HG02970 (cell line): ENCODE data around the gene KCNQ1.

Experiments used
- ATAC-seq: cut with Tn5 transposase; IDR thresholded peaks from one replicate; pipeline ENCODE4 v1.9.1; 2021; ENCODE audit warnings: mild to moderate bottlenecking, moderate library complexity, moderate number of reproducible peaks; ENCODE audit not compliant: unreplicated experiment, low FRiP score

KCNQ1 gene

DNA sequence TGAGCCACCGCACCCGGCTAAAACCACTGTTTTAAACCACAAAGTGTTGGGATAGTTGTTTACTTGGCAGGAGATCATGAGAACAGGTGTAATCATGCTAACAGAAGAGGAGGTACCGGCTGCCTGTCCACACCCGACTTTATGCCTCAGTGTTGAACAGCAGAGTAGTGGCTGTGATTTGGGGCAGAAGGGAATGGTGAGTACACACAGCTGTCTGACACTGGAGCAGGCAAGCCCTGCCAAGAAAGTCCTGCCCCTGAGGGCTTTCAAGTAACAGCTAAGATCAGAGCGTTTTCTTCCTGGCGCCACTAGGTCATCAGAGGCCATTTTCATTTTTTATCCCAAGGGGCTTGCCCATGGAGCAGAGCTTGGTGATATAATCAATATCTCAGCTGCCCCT, 432.7 kb downstream of the KCNQ1 start:
- no peak for ATAC-seq

DNA sequence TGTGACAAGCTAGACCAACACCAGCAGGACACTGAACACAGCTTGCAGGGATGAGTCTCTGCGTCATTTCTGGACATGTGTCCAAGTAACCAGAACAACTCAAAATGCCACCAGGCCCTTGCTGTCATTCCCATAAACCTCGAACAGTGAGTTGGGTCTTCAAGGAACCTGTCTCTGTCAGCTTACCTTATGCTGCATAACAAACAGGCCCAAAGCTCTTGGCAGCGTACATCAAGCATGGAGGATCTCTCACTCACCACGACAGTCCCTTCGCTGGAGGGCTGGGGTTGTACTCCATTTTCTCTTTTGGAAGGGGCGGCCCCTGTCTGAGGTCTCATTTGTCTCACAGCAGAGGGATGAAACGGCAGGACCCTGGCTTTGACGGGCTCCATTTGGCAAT, 434.0 kb downstream of the KCNQ1 start:
- ATAC-seq, result no peak

DNA sequence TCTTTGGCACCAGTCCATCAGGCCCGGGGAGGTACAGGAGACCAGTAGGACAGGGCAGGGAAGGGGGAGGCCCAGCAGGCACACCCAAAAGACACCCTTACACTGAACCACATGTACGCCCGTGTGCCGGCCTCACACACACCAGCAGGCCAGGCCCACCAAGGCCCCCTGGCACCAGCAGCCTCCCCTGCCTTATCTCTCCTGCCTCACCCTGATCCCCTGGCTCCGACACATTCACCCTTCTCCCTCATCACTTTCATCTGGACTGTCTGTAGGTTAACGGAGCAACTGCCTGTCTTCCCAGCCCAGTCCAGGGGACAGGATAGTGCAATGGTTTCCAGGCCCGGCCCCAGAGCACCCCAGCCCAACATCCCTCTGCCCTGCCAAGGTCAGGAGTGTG, 435.8 kb downstream of the KCNQ1 start:
- no peak for ATAC-seq

- no peak for ATAC-seq
Observed at GRCh38 chr11:2881076-2881980, 436.5 kb downstream of the KCNQ1 start.

DNA sequence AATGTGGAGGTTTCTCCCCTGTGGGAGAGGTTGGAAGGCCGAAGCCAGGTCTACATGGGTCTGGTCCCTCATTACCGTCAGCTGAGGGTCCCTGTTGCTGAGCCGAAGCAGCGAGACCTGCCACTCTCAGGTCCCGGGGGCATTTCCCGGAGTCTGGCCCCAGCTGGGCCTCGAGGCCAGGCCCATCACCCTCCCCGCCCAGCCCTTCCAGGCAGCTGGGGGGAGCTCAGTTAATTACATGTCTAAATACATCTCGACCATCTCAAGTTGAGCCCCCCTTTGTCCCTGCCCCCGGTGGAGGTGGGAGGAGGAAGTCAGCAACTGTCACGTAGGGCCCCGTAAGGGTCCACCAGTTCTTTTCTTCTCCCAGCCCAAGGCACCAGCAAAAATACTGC, 437.2 kb downstream of the KCNQ1 start:
- no peak for ATAC-seq

DNA sequence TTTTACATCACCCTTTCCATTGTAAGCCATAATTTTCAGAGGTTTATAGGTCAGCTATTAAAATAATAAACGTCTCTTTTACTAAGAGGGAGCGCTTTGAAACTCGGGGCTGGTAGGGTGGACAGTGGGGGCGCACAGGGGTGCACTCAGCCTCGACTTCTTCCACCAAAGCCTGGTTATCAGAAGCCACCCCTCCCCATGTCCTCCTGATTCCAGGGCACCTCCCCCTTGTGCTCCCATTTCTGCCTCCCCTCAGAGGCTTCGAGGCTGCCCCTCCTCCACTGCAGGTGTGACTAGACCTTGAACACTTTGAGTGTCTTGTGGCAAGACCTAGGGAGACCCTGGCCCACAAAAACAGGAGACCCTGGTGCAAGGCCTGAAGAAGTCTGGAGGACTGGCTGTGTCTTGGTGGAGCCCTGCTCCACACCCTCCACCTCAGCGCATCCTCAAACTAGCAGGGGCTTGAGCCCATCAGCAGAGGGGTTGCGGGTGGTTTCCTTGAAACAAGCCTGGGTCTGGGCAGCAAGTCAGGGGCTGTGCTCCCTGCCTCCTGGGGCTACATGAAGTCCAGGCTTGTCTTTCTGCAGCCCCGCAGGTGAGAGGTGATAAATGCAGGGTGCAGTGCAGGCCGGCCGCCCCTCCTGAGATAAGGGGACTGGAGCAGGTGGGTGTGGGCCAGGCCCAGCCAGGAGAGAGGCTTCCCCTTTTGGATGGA, 437.7 kb downstream of the KCNQ1 start:
- ATAC-seq, result no peak

DNA sequence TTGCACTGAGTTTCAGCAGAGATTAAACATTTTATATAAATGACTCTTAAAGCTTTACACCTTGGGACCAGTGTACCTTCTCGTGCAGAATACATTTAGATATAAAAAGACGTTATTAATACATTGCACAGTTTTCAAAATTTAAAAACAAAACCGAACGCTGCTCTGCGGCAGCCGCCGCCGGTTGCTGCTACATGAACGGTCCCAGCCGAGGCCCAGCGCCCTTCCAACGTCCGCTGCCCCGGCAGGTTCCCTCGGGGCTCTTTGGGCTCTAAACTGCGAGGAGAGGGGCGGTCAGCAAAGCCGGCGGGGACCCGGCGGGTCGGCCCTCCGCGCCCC, 438.8 kb downstream of the KCNQ1 start:
- ATAC-seq, result no peak

DNA sequence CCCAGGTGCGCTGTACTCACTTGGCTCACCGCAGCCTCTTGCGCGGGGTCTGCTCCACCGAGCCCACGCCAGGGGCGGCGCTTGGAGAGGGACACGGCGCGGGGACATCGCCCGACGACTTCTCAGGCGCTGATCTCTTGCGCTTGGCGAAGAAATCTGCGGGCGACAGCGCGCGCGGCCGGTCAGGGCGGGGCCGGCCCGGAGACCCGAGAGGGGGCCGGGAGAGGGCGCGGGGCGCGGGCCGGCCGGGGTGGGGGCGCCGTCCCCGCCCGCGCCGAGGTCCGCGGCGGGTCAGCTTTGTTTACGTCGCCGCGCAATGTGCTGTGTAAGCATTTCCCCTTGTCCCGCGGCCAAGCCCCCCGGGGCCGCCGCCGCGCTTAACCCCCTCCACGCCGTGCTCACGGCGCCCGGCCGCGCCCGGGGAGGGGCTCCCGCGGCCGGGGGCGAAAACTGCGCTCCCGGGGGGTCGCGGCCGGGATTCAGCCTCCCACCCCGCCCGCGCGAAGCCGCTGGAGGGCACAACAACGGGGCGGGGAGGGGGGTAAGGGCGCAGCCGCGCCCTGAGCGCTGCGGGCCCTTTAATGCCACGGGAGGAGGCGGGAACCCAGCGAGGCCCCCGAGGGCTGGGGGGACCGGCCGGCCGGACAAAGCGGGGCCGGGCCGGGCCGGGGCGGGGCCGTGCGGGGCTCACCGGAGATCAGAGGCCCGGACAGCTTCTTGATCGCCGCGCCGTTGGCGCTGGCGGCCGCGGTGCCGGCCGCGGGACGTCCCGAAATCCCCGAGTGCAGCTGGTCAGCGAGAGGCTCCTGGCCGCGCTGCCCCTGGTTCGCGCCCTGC, 439.4 kb downstream of the KCNQ1 start:
- no peak for ATAC-seq

GRCh38 chr11:2885017-2885677, 440.3 kb downstream of the KCNQ1 start:
- peak; percentile 4 for ATAC-seq

DNA sequence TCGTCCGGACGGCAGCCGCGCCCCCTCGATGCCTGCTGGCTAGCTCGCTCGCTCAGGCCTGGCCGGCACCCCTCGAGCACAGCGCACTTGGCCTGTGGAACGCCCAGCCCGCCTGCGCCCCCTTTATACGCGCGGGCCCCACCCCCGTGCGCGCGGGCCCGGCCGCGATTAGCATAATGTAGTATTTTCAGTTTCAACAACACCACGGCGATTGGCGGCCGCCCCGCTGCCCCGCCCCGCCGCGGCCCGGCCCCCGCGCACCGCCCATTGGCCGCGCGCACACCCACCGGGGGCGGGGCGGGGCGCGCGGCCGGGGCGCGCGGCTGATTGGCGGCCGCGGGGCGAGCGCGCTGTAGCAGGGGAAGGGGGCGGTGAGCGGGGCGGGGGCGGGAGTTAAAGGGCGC, 440.9 kb downstream of the KCNQ1 start, which contains the start of gene CDKN1C:
CDKN1C (minus strand) TSS at position 98 of the 404 bp plus-strand sequence. CDS start 319 bp downstream, outside the sequence.
- peak; percentile 75 for ATAC-seq

- ATAC-seq, result no peak
Observed at GRCh38 chr11:2886191-2886894, 441.5 kb downstream of the KCNQ1 start.

DNA sequence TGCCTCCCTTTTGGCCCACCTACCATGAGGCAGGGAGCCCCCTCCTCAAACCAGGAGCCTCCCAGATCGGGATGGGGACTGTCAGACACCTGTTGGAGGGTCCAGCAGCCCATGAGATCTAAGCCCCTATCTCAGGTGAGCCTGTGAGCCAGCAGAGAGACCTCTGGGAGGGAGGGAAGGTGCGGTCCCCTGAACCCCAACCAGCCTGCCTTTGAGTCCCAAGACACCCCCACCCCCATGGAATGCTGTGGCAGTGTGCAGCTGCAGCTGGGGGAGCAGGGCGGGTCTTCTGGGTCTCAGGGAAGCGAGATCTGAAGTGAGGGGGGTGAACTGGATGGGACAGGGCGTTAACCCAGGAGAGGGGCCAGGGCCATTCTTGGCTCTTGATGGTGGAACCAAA, 442.1 kb downstream of the KCNQ1 start:
- ATAC-seq, result no peak

DNA sequence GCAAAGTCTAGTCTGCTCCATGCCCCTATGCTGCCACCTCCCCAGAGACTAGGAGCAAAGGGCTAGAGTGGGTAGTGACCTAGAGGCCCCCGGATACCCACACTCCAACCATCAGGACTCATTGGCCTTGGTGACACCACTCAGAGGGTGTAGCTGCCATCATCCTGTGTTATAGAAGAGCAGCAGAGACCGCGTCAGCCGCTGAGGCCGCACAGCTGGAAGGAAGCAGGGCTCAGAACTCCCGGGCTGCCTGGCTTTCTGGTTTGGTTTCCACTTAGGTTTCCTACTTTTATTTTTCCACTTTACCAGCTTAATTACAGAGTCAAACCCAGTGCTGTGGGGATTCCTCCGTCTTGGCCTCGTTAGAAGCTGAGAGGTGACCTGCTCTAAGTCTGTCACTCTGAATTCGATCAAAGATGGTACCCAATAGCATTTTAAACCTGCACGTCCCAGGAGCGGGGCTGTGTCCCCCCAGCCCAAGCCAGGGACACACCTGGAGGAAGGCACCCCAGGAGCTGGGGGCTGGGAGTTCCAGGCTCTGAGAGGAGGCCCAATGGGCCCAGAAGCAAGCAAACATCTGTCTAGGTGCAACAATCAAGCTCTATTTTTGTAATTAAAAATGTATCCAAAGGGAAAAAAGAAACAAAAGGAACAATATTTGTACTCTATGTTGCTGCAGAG, 442.8 kb downstream of the KCNQ1 start:
- ATAC-seq, result no peak

DNA sequence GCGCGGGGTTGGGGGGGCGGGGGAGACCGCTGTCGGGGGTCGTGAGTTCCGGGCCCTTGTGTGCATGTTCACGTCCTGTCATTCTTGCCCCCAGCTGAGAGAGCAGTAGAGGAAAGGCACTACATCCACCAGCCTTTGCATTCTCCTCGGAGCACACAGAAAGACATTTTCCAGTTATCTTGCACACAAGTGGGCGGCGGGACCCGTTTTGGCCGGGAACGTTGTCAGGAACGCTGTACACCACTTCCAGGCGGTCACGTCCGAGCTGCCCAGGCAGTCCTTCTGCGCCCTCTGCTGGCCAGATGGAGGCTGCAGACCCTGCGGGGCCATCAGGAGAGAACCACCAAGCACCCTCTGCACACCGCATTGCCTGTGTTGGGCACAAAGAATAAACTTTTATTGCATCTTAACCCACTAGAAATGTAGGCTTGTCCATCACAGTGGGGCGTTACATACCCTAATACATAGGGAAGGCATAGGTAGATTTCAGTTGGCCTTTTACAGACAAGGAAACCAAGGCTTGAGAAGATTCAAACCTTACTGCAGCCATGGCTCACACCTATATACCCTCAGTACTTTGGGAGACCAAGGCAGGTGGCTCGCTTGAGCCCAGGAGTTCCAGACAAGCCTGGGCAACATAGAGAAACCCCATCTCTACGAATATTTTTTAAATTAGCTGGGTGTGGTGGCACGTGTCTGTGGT, 443.6 kb downstream of the KCNQ1 start:
- ATAC-seq, result no peak

GRCh38 chr11:2889362-2890273, 444.8 kb downstream of the KCNQ1 start:
- ATAC-seq, result no peak

DNA sequence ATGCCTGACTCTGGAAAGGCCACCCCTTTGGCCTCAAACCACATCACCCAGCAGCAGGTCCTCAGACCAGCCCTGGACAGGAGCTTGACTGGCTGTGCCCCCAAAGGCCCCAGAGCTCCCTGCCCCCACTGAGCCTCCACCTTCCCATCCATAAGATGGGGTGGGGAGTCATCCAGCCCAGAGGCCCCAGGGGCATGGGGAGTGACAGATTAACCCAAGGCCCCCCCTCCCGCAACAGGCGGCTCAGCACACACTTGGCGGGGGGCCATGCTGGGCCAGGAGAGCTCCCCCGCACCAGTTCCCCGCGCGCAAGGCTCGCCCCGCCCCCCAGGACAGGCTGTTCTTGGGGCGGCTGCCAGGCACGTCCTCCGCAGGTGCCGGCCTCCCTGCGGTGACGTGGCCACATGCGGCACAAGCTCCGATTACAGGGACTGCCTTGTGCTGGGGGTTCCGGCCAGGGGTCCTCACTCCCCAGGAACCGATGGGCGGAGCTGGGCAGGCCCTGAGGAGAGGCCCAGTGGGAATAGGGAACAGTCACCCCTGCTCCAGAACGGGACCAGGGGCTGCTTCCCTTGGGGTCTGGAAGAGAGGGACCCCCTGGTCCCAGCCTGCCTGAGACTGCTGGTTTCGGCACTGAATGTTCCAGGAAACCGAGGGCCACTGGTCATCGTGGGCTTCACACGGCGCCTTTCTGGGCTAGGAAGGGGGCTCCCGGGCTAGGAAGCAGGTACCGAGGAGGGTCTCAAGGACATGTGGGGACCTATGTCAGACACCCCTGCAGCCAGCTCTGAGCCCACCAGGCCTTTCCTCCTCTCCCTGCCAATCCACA, 445.9 kb downstream of the KCNQ1 start:
- ATAC-seq, result no peak
